ENCODE measurements around the gene FRYL. TPM values are rescaled to one million over a fixed set of nuclear protein-coding genes. Genes with fewer than 3 reads are reported as not detected.
A peak's percentile ranks its signal among the peaks of the same experiment; 100 is the strongest.

FRYL gene
- total RNA-seq, 1 experiment from 2014 or later, result 43.1 TPM

GRCh38 chr4:48578132-48578968 lies 201.7 kb downstream of the FRYL start:
- peak; percentile 85 for TF ChIP-seq CTCF (conservative IDR thresholded peaks at IDR 0.05; ENCODE audit: low read depth, low read length)
- TF ChIP-seq EZH2 (IDR thresholded peaks at IDR 0.05; ENCODE audit: borderline replicate concordance, low read depth, low read length, poor library complexity, severe bottlenecking), result no peak
- no peak overlapping the region for H3K4me3 ChIP-seq (ENCODE audit: low read depth, low read length, poor library complexity, severe bottlenecking)
- BruUV-seq (replicated peaks), result no TSS peak
- H3K36me3 ChIP-seq (ENCODE audit: insufficient read depth, low read length, poor library complexity, severe bottlenecking), result no peaks in the 10 kb centered on the region
- peak; percentile 76 for DNase-seq (ENCODE audit: low spot score)
- POLR2A ChIA-PET (ENCODE audit: low non-redundant PET), result no interaction called here
- no peaks in the 10 kb centered on the region for H3K27me3 ChIP-seq (replicated peaks; ENCODE audit: insufficient read depth, low read depth, low read length, poor library complexity)
- H3K9me3 ChIP-seq (ENCODE audit: low read depth, low read length, poor library complexity, severe bottlenecking), result no peaks in the 10 kb centered on the region
- no peaks in the 10 kb centered on the region for H3K4me1 ChIP-seq (ENCODE audit: insufficient read depth, low read length, poor library complexity, severe bottlenecking)
- intact Hi-C loops (cut with micrococcal nuclease; ENCODE audit: unreplicated experiment), result loop anchor here (1.0 to 5.0 kb wide), 2 partner anchors 104 to 385 kb away; no protein-coding TSS in a partner anchor
- CTCF ChIA-PET, result interaction anchor here (0.7 to 0.9 kb wide), 4 partner anchors 17 to 384 kb away, joined by 3 to 5 read pairs (median 4); no protein-coding TSS in a partner anchor
- no peak overlapping the region for H3K27ac ChIP-seq (ENCODE audit: low read depth, low read length, poor library complexity, severe bottlenecking)

DNA sequence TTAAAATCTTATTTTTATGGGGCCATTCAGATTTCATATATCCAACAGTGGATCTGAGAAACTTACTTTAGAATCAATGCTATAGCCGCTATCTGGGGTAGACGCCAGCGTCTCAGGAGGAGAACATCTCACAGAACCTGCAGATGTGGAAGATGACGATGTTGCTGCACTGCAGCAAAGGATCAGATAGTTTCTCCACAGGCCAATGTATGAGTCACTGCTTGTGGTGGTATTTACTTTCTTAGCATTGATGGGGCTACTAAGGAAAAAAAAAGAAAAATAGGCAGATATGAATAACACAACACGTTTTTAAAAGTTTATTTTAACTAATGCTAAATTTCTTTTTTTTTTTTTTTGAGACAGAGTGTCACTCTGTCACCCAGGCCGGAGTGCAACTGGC lies 204.1 kb downstream of the FRYL start:
- CTCF ChIA-PET, result no interaction called here
- Histone ChIP-seq H3K27me3 (replicated peaks; ENCODE audit: insufficient read depth, low read depth, low read length, poor library complexity) (no peaks in the 10 kb centered on the region), H3K4me1 (ENCODE audit: insufficient read depth, low read length, poor library complexity, severe bottlenecking) (no peaks in the 10 kb centered on the region), H3K9me3 (ENCODE audit: low read depth, low read length, poor library complexity, severe bottlenecking) (no peaks in the 10 kb centered on the region), H3K27ac (ENCODE audit: low read depth, low read length, poor library complexity, severe bottlenecking) (no peak overlapping the region), H3K36me3 (ENCODE audit: insufficient read depth, low read length, poor library complexity, severe bottlenecking) (peaks cover 5% of the 10 kb centered on the region), H3K4me3 (ENCODE audit: low read depth, low read length, poor library complexity, severe bottlenecking) (no peak overlapping the region)
- DNase-seq (ENCODE audit: low spot score), result no peak
- intact Hi-C loops (cut with micrococcal nuclease; ENCODE audit: unreplicated experiment), result loop anchor here (5.0 kb wide), 1 partner anchor 106 kb away; no protein-coding TSS in a partner anchor
- POLR2A ChIA-PET (ENCODE audit: low non-redundant PET), result no interaction called here
- BruUV-seq (replicated peaks), result no TSS peak
- TF ChIP-seq CTCF (conservative IDR thresholded peaks at IDR 0.05; ENCODE audit: low read depth, low read length) (no peak), EZH2 (IDR thresholded peaks at IDR 0.05; ENCODE audit: borderline replicate concordance, low read depth, low read length, poor library complexity, severe bottlenecking) (no peak)

DNA sequence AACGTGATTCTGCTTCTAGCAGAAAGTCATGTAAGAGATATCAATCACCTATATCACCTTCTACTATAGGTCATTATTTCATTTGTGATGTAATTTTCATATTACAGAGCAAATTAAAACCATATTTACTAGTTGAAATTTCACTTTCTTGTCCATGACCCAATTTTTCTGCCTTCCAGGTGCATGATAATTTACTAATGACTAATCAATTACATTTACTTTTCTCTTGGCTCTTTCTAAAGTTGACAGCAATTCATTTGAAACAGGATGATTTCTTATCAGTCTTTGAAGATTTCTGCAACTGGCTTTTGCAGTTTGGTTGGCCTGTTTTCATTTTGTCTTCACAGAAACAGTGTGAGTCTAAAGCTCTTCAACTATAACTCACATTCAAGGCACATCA lies 208.6 kb downstream of the FRYL start:
- Histone ChIP-seq H3K4me1 (ENCODE audit: insufficient read depth, low read length, poor library complexity, severe bottlenecking) (no peaks in the 10 kb centered on the region), H3K4me3 (ENCODE audit: low read depth, low read length, poor library complexity, severe bottlenecking) (no peak overlapping the region), H3K9me3 (ENCODE audit: low read depth, low read length, poor library complexity, severe bottlenecking) (no peaks in the 10 kb centered on the region), H3K27ac (ENCODE audit: low read depth, low read length, poor library complexity, severe bottlenecking) (no peak overlapping the region), H3K27me3 (replicated peaks; ENCODE audit: insufficient read depth, low read depth, low read length, poor library complexity) (no peaks in the 10 kb centered on the region), H3K36me3 (ENCODE audit: insufficient read depth, low read length, poor library complexity, severe bottlenecking) (peaks cover 5% of the 10 kb centered on the region)
- BruUV-seq (replicated peaks), result no TSS peak
- CTCF ChIA-PET, result no interaction called here
- intact Hi-C loops (cut with micrococcal nuclease; ENCODE audit: unreplicated experiment), result no loop called here
- POLR2A ChIA-PET (ENCODE audit: low non-redundant PET), result no interaction called here
- TF ChIP-seq EZH2 (IDR thresholded peaks at IDR 0.05; ENCODE audit: borderline replicate concordance, low read depth, low read length, poor library complexity, severe bottlenecking) (no peak), CTCF (conservative IDR thresholded peaks at IDR 0.05; ENCODE audit: low read depth, low read length) (no peak)
- DNase-seq (ENCODE audit: low spot score), result no peak

All from A673 (cell line).